Neural crest cell (in vitro differentiated cells): ENCODE results near the gene CPAMD8. TPM values are rescaled to one million over a fixed set of nuclear protein-coding genes. Genes with fewer than 3 reads are reported as not detected.
A peak's percentile ranks its signal among the peaks of the same experiment; 100 is the strongest.

Experiments
- DNase-seq: peaks from one replicate; pipeline ENCODE4 v3.0.0; 2021; ENCODE audit warnings: low read depth, mixed read lengths, low spot score
- H3K27ac Mint-ChIP-seq: one replicate; pipeline ENCODE4 v1.8.0; 2021; ENCODE audit warnings: mild to moderate bottlenecking, mixed read lengths; ENCODE audit not compliant: unreplicated experiment
- H3K27me3 Mint-ChIP-seq: 2 replicates; pipeline ENCODE4 v1.8.0; 2021; ENCODE audit warnings: low read depth, mild to moderate bottlenecking, mixed read lengths
- H3K36me3 Mint-ChIP-seq: 2 replicates; pipeline ENCODE4 v1.8.0; 2021; ENCODE audit warnings: low read depth, mild to moderate bottlenecking, mixed read lengths
- H3K4me1 Mint-ChIP-seq: 2 replicates; pipeline ENCODE4 v1.8.0; 2021; ENCODE audit warnings: mixed read lengths
- H3K4me3 Mint-ChIP-seq: one replicate; pipeline ENCODE4 v1.8.0; 2021; ENCODE audit warnings: mild to moderate bottlenecking, mixed read lengths
- H3K9me3 Mint-ChIP-seq: 2 replicates; pipeline ENCODE4 v1.8.0; 2021; ENCODE audit warnings: mixed read lengths
- total RNA-seq: library from RNA; stranded (reverse); gene quantifications from 2 replicates; pipeline ENCODE4 v1.2.1, GENCODE V29; 2021
- TF ChIP-seq, protein P1 (sequence below): fragments of 200-600 bp; sonication (generic); conservative IDR thresholded peaks from 2 replicates; pipeline ENCODE4 v1.5.0; 2021; ENCODE audit warnings: antibody characterized with exemption, mild to moderate bottlenecking

Gene CPAMD8
- total RNA-seq, 1 donor from 2014 or later: 14.5 TPM

DNA sequence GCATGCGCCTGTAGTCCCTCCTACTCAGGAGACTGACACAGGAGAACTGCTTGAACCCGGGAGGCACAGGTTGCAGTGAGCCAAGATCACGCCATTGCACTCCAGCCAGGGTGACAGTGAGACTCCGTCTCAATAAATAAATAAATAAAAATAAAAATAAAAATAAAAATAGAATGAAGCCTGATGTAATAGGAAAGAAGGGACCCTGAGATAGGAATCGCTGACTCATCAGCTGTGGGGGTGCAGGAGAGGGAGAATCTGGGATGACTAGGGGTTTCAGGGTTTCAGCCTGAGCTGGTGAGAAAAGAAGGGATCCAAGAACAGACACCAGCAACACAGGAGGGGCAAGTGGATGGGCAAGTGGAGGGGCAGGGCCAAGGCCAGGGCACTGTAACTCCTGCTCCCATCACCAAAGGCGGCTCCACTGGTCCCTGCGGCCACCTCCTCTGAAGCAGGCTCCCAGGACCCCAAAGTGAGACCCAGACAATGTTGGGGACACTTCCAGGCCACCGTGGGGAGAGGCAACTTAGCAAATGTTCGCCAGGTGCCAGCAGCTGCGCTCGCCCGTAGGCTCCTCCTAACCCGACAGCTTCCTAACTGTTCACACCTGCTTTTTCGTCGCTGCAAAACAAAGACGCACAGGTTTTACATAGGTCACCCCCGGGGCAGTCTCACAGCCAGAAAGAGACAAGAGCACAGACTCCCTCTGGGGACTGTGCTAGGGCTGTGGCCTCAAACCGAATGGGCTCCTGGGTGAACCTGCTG is 47.4 kb upstream of the CPAMD8 start:
- Mint-ChIP-seq H3K36me3 (no peaks in the 10 kb centered on the region), H3K4me1 (peaks cover 56% of the 10 kb centered on the region), H3K27ac (peak overlapping the region; percentile 99), H3K4me3 (peak overlapping the region; percentile 98), H3K9me3 (no peaks in the 10 kb centered on the region), H3K27me3 (no peaks in the 10 kb centered on the region)
- no peak for DNase-seq
- TF ChIP-seq, protein P1, sequence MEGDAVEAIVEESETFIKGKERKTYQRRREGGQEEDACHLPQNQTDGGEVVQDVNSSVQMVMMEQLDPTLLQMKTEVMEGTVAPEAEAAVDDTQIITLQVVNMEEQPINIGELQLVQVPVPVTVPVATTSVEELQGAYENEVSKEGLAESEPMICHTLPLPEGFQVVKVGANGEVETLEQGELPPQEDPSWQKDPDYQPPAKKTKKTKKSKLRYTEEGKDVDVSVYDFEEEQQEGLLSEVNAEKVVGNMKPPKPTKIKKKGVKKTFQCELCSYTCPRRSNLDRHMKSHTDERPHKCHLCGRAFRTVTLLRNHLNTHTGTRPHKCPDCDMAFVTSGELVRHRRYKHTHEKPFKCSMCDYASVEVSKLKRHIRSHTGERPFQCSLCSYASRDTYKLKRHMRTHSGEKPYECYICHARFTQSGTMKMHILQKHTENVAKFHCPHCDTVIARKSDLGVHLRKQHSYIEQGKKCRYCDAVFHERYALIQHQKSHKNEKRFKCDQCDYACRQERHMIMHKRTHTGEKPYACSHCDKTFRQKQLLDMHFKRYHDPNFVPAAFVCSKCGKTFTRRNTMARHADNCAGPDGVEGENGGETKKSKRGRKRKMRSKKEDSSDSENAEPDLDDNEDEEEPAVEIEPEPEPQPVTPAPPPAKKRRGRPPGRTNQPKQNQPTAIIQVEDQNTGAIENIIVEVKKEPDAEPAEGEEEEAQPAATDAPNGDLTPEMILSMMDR: no peak

DNA sequence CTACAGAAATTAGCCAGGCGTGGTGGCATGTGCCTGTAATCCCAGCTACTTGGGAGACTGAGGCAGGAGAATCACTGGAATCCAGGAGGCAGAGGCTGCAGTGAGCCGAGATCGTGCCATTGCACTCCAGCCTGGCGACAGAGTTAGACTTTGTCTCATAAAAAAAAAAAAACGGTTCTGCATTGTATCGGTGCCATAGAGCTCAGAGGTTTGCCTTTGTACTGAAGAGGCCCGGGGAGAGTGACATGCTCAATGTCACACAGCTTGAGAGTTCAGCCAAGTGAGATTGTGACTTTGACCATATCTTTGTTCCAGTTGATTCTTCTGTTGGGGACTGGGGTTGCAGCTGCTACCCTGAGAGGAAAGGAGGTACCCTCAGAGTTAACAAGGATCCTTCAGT is 44.3 kb upstream of the CPAMD8 start:
- Mint-ChIP-seq H3K4me3 (peak overlapping the region; percentile 79), H3K4me1 (peaks cover 41% of the 10 kb centered on the region), H3K9me3 (no peaks in the 10 kb centered on the region), H3K27me3 (no peaks in the 10 kb centered on the region), H3K36me3 (peaks cover 2% of the 10 kb centered on the region), H3K27ac (no peak overlapping the region)
- TF ChIP-seq, protein P1: no peak
- no peak for DNase-seq

DNA sequence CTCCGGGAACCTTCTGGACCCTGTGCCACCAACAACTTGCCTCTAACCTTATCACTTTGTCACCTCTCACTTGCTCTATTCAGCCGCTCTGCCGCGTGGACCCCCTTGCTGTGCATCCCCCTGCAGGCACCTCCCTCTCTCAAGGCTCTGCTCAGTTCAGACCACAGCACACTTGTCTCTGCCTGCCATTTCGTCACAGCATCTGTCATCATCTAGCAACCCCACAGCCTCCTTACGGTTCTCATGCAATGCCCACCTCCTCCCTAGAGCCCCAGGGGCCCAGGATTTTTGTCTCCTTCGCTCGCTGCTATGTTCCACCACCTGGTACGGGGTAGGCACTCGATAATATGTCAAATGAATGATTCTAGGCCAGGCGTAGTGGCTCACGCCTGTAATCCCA is 43.8 kb upstream of the CPAMD8 start:
- H3K9me3 Mint-ChIP-seq: no peaks in the 10 kb centered on the region
- H3K4me1 Mint-ChIP-seq: peaks cover 41% of the 10 kb centered on the region
- no peak for DNase-seq
- H3K36me3 Mint-ChIP-seq: peaks cover 2% of the 10 kb centered on the region
- H3K27ac Mint-ChIP-seq: peak overlapping the region; percentile 85
- H3K27me3 Mint-ChIP-seq: no peaks in the 10 kb centered on the region
- peak overlapping the region; percentile 79 for H3K4me3 Mint-ChIP-seq
- TF ChIP-seq, protein P1: no peak

DNA sequence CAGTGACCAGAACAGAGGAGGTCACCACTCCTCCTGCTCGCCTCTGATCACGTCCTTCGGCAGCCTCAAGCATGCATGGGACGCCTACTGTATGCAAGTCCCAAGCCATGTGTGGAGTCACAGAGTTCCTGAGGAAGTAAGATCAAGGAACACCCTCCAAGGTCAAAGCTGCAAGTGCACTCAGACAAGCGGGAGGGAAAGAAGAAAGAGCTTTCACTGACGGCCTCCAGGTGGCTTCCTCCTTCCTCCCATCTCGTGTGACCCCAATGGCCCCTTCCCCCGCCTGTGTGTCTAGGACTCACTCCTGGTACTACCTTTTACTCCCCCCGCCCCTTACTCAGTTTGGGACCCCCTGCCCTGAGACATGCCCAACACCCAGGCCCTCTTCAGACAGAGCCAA is 42.6 kb upstream of the CPAMD8 start:
- no peak overlapping the region for H3K27ac Mint-ChIP-seq

DNA sequence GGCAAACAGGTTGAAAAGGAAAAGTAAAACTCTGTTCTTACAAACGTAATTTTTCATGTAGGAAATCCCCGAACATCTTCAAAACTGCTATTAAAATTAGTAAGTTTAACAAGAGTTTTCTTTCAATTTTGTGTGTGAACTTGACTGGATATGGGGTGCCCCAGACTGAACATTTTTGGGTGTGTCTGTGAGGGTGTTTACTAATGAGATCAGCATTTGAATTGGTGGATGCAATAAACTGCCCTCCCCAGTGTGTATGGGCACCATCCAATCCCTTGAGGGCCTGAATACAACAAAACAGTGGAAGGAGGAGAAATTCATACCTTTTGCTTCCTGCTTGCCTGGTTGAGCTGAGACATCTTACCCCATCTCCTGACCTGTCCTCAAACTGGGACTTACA is 36.8 kb upstream of the CPAMD8 start:
- no peaks in the 10 kb centered on the region for H3K27me3 Mint-ChIP-seq
- H3K4me3 Mint-ChIP-seq: no peak overlapping the region
- H3K4me1 Mint-ChIP-seq: peaks cover 13% of the 10 kb centered on the region
- H3K9me3 Mint-ChIP-seq: no peaks in the 10 kb centered on the region
- TF ChIP-seq, protein P1: no peak
- H3K27ac Mint-ChIP-seq: no peak overlapping the region
- peaks cover 16% of the 10 kb centered on the region for H3K36me3 Mint-ChIP-seq
- no peak for DNase-seq

More for the DNA sequence above, 42.6 kb upstream of the CPAMD8 start:
- TF ChIP-seq, protein P1: no peak
- H3K9me3 Mint-ChIP-seq: no peaks in the 10 kb centered on the region
- peaks cover 38% of the 10 kb centered on the region for H3K4me1 Mint-ChIP-seq
- no peak for DNase-seq
- no peak overlapping the region for H3K4me3 Mint-ChIP-seq
- H3K27me3 Mint-ChIP-seq: no peaks in the 10 kb centered on the region
- peaks cover 10% of the 10 kb centered on the region for H3K36me3 Mint-ChIP-seq
